GM19099 (cell line): ENCODE results near the gene HDLBP.

ENCODE experiments used
- POLR2A ChIP-seq: IDR thresholded peaks from 3 replicates; pipeline ENCODE4 v1.6.1; 2011; ENCODE audit warnings: low read depth; ENCODE audit not compliant: insufficient read length; ENCODE audit errors: extremely low read depth

The HDLBP gene

GRCh38 chr2:241226723-241227572, 88.5 kb downstream of the HDLBP start:
- no peak for TF ChIP-seq POLR2A

- no peak for TF ChIP-seq POLR2A
These were observed 89.5 kb downstream of the HDLBP start for GRCh38 chr2:241225983-241226382.

GRCh38 chr2:241225545-241225944, 89.9 kb downstream of the HDLBP start:
- TF ChIP-seq POLR2A, result no peak

- no peak for TF ChIP-seq POLR2A
These were observed 90.5 kb downstream of the HDLBP start for GRCh38 chr2:241224851-241225438.

- TF ChIP-seq POLR2A, result no peak
These were observed 91.2 kb downstream of the HDLBP start for GRCh38 chr2:241224018-241224850.

GRCh38 chr2:241223211-241224017, 92.1 kb downstream of the HDLBP start:
- TF ChIP-seq POLR2A, result no peak

- no peak for TF ChIP-seq POLR2A
These were observed 95.6 kb downstream of the HDLBP start for GRCh38 chr2:241219856-241220356.

- no peak for TF ChIP-seq POLR2A
These were observed 96.5 kb downstream of the HDLBP start for GRCh38 chr2:241219030-241219382.

- no peak for TF ChIP-seq POLR2A
These were observed 97.1 kb downstream of the HDLBP start for GRCh38 chr2:241218131-241219029.

- TF ChIP-seq POLR2A, result no peak
These were observed 98.0 kb downstream of the HDLBP start for GRCh38 chr2:241217320-241218031.

GRCh38 chr2:241216211-241216761, 99.2 kb downstream of the HDLBP start:
- no peak for TF ChIP-seq POLR2A

- no peak for TF ChIP-seq POLR2A
These were observed 100.1 kb downstream of the HDLBP start for GRCh38 chr2:241215421-241215820.

GRCh38 chr2:241214766-241215165, 100.7 kb downstream of the HDLBP start:
- TF ChIP-seq POLR2A, result no peak
